Activated CD4-positive, alpha-beta memory T cell treated with anti-CD3 and anti-CD28 coated beads for 36 hours (primary cell): Measurements from ENCODE around the gene ACTBL2. TPM values are rescaled to one million over a fixed set of nuclear protein-coding genes. Genes with fewer than 3 reads are reported as not detected.
"Not testable (repeated sequence)": the region's sequence is repeated elsewhere in the genome, so short reads cannot be mapped to it uniquely, and the experiment has no call there.

Experiments
- CTCF ChIA-PET: fragments of 350-600 bp; sonication (Branson Sonifier 250); formaldehyde crosslinking; loops from one replicate; lab custom pipeline; 2021; ENCODE audit warnings: antibody characterized with exemption, inconsistent platforms; lab: Charles Lee
- POLR2A ChIA-PET: fragments of 350-600 bp; sonication (Branson Sonifier 250); formaldehyde crosslinking; loops from one replicate; lab custom pipeline; 2021; ENCODE audit warnings: antibody characterized with exemption; lab: Charles Lee
- DNase-seq: peaks from one replicate; pipeline ENCODE4 v3.0.0-alpha.2; 2020
- H3K27ac Mint-ChIP-seq: one replicate; pipeline ENCODE4 v1.8.0; 2021; ENCODE audit warnings: mixed read lengths
- H3K27me3 Mint-ChIP-seq: one replicate; pipeline ENCODE4 v1.8.0; 2021; ENCODE audit warnings: mixed read lengths
- H3K36me3 Mint-ChIP-seq: one replicate; pipeline ENCODE4 v1.8.0; 2021; ENCODE audit warnings: mixed read lengths
- H3K4me1 Mint-ChIP-seq: one replicate; pipeline ENCODE4 v1.8.0; 2021; ENCODE audit warnings: low read depth, mixed read lengths
- H3K4me3 Mint-ChIP-seq: one replicate; pipeline ENCODE4 v1.8.0; 2021; ENCODE audit warnings: mild to moderate bottlenecking, mixed read lengths
- H3K9me3 Mint-ChIP-seq: one replicate; pipeline ENCODE4 v1.8.0; 2021; ENCODE audit warnings: mixed read lengths
- intact Hi-C: fragments of 100-400 bp; cut with micrococcal nuclease; formaldehyde crosslinking; loops from one replicate; pipeline ENCODE4 v1.15.1; 2023
- total RNA-seq, 2 experiments: library from RNA; stranded (reverse); gene quantifications; one replicate each; pipeline ENCODE4 v1.2.3, GENCODE V29; 2021

Gene ACTBL2
- total RNA-seq, 2 experiments from 2014 or later: not detected

- H3K9me3 Mint-ChIP-seq: no peaks in the 10 kb centered on the region
- no peak overlapping the region for H3K4me3 Mint-ChIP-seq
- no peak overlapping the region for H3K27ac Mint-ChIP-seq
- H3K36me3 Mint-ChIP-seq: no peaks in the 10 kb centered on the region
- DNase-seq: no peak
- peaks cover 3% of the 10 kb centered on the region for H3K27me3 Mint-ChIP-seq
- CTCF ChIA-PET: interaction anchor here (1.2 to 1.3 kb wide), 2 partner anchors 154 to 195 kb away, joined by 3 read pairs; no protein-coding TSS in a partner anchor
- H3K4me1 Mint-ChIP-seq: peaks cover 24% of the 10 kb centered on the region
- POLR2A ChIA-PET: no interaction called here
- intact Hi-C loops: loop anchor here (5.0 kb wide), 1 partner anchor 110 kb away; no protein-coding TSS in a partner anchor
These were observed 10.0 kb upstream of the ACTBL2 start for GRCh38 chr5:57492632-57493031.

- peaks cover 24% of the 10 kb centered on the region for H3K4me1 Mint-ChIP-seq
- no peak for DNase-seq
- intact Hi-C loops: loop anchor here (5.0 kb wide), 1 partner anchor 109 kb away; no protein-coding TSS in a partner anchor
- no peak overlapping the region for H3K4me3 Mint-ChIP-seq
- H3K36me3 Mint-ChIP-seq: no peaks in the 10 kb centered on the region
- CTCF ChIA-PET: no interaction called here
- no peak overlapping the region for H3K27ac Mint-ChIP-seq
- H3K9me3 Mint-ChIP-seq: no peaks in the 10 kb centered on the region
- POLR2A ChIA-PET: no interaction called here
- no peaks in the 10 kb centered on the region for H3K27me3 Mint-ChIP-seq
These were observed 8.9 kb upstream of the ACTBL2 start for GRCh38 chr5:57491369-57491965.

DNA sequence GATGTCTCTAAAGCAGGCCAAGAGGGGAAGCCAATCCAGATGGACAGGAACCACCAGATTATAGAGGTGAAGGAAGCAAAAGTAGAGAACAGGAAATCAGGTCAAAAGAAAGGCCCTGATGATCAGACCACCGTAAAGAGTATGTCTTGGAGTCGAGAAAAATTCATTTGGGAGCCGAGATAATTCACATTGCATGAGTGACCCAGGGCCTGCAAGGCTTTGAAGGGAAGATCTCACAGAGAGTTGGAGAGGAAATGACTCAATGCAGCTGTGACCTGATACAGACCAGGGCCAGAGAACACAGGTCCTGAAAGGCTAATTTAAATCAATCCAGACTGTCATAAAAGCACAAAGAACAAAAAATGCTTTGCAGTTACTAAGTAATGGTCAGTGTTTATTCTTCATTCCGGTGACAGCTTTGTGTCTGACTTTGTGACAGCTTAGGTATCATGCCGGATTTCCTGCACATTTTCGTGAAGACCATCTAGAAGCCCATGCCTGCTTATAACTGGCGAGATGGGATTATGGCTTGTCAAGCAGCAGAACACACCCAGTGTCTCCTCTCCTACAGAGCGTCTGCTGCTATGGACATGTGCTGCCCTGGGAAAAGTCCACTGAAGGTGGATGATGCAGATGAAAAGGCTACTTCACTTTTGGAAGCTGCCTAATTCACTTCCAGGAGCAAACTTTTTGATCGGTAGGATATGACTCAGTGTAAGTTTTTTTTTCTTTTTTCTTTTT is 5.8 kb upstream of the ACTBL2 start:
- CTCF ChIA-PET: no interaction called here
- no peak overlapping the region for H3K27ac Mint-ChIP-seq

GRCh38 chr5:57486027-57486602 is 3.5 kb upstream of the ACTBL2 start:
- peaks cover 9% of the 10 kb centered on the region for H3K27me3 Mint-ChIP-seq
- no peaks in the 10 kb centered on the region for H3K36me3 Mint-ChIP-seq
- no peaks in the 10 kb centered on the region for H3K4me1 Mint-ChIP-seq
- H3K27ac Mint-ChIP-seq: no peak overlapping the region
- H3K9me3 Mint-ChIP-seq: no peaks in the 10 kb centered on the region
- DNase-seq: no peak
- ChIA-PET POLR2A (no interaction called here), CTCF (interaction anchor here (1.0 kb wide), 1 partner anchor 188 kb away, joined by 3 read pairs; no protein-coding TSS in a partner anchor)
- H3K4me3 Mint-ChIP-seq: no peak overlapping the region
- intact Hi-C loops: no loop called here

More for the DNA sequence above, 5.8 kb upstream of the ACTBL2 start:
- Mint-ChIP-seq H3K4me3 (no peak overlapping the region), H3K27me3 (no peaks in the 10 kb centered on the region), H3K4me1 (peaks cover 4% of the 10 kb centered on the region), H3K9me3 (no peaks in the 10 kb centered on the region), H3K36me3 (no peaks in the 10 kb centered on the region)
- intact Hi-C loops: no loop called here
- no peak for DNase-seq
- POLR2A ChIA-PET: no interaction called here

DNA sequence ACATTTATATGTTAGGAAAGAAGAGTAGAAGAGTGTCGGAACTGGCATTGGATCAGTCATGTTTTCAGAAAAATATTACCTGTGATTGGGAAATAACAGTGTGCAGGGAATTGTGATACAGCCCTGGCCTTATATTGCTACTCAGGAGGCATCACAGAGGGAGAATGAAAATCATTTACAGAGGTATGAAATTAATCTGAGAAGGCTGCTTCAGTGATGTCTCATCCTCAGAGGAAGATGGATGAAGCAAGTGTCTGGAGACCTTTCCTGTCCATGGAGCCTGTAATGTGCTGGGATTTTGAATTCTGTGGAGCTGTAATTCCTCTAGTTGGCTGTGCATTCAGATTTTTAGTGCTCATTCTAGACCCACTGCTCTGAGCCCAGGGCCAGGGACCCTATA is 3.8 kb downstream of the ACTBL2 start:
- intact Hi-C loops: no loop called here
- Mint-ChIP-seq H3K27ac (no peak overlapping the region), H3K4me3 (no peak overlapping the region), H3K4me1 (no peaks in the 10 kb centered on the region), H3K36me3 (no peaks in the 10 kb centered on the region), H3K27me3 (peaks cover 12% of the 10 kb centered on the region), H3K9me3 (no peaks in the 10 kb centered on the region)
- ChIA-PET CTCF (interaction anchor here (0.8 kb wide), 1 partner anchor 9 kb away, joined by 3 read pairs; no protein-coding TSS in a partner anchor), POLR2A (no interaction called here)
- no peak for DNase-seq

DNA sequence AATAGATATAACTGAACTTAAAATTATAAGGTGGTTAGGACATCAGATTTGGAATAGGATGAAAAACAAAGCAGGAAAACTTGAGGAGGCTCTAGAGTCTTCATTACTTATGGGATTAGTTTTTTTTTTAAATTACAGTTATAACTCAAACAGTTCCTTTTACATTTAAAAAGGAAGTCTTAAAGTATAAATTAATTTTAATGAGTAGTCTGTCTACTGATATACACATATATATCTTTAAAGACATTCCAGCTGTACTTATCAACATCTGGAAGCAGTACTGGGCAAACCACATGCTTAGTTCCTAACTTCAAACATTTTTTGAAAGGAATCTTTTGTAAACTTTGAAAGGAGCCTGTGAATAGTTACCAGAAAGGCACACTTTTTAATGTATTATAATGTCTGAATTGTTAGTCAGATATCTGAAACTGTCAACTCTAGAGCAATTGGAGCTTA is 6.0 kb downstream of the ACTBL2 start:
- POLR2A ChIA-PET: no interaction called here

DNA sequence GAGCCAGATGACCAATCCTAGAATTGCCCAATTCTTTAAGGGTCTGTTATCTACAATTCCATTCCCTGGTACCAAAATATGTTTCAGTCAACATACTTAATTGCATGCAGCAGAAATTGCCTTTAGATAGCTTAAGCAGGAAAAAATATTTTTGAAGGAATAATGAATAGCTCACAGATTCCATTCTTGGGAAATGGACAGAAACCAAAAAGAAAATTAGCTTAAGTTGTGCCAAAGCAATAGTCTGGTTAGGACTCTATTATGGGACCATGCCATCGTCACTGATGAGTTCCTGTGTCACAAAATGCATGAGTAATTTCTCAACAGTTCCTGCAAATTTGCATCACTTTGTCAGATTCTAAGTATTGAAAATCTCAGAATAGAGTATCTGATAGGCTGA is 12.3 kb downstream of the ACTBL2 start:
- Mint-ChIP-seq H3K4me3 (no peak overlapping the region), H3K36me3 (no peaks in the 10 kb centered on the region), H3K27me3 (peaks cover 5% of the 10 kb centered on the region), H3K4me1 (no peaks in the 10 kb centered on the region), H3K27ac (no peak overlapping the region), H3K9me3 (no peaks in the 10 kb centered on the region)
- no peak for DNase-seq
- intact Hi-C loops: no loop called here
- CTCF ChIA-PET: no interaction called here
- POLR2A ChIA-PET: no interaction called here

More for the DNA sequence above, 6.0 kb downstream of the ACTBL2 start:
- Mint-ChIP-seq H3K4me1 (no peaks in the 10 kb centered on the region), H3K27me3 (peaks cover 4% of the 10 kb centered on the region), H3K36me3 (no peaks in the 10 kb centered on the region), H3K4me3 (no peak overlapping the region), H3K9me3 (no peaks in the 10 kb centered on the region), H3K27ac (no peak overlapping the region)
- intact Hi-C loops: no loop called here
- no peak for DNase-seq
- CTCF ChIA-PET: interaction anchor here (0.5 kb wide), 1 partner anchor 443 kb away, joined by 3 read pairs; no protein-coding TSS in a partner anchor

DNA sequence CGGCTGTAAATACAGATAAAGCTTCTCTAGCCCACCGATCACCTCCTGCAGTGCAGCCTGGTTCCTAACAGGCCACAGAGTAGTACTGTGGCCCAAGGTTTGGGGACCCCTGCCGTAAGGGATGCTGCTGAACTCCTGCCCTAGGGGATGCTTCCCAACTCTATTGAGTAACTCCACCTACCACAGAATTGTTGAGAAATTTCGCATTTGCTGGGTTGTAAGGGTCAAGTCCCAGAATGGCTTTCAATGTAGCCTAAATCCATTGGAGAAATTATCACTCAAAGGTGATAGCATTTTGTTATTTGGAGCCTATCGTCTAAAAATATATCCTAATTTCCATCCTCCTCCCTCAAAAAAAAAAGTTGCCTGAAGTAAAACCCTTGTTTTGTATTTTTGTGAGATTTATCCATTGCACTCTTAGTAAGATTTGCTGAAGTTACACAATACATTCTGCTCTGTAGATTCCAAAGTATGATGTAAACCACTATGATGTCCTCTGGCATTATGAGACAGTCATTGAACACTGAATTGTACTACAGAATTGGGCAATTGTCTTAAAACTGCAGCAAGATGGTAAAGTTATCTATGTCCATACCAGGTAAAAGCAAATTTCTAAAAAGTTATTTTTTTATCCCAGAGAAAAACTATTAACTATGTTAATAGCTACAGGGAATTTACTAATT is 14.0 kb downstream of the ACTBL2 start:
- POLR2A ChIA-PET: no interaction called here
- H3K4me3 Mint-ChIP-seq: no peak overlapping the region
- H3K9me3 Mint-ChIP-seq: no peaks in the 10 kb centered on the region

DNA sequence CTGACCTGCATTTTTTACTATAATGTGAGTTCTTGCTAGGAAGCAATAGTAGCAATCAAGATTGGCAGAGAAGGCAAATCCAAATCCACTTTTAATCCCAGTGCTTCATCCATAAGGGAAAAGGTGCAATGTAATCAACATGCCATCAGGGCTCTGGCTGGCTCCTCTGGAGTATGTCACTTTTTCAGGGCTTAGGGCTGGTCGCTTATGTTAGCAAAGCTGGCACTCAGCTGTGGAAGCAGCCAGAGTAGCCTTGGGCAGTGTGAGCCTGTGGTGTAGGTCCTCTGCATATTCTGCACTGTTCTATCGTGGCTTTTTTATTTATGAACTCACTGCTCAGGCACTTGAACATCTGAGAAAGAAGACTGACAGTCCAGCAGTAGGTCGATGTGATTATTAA is 16.1 kb downstream of the ACTBL2 start:
- Mint-ChIP-seq H3K36me3 (no peaks in the 10 kb centered on the region), H3K4me3 (no peak overlapping the region), H3K9me3 (no peaks in the 10 kb centered on the region), H3K27ac (no peak overlapping the region), H3K4me1 (no peaks in the 10 kb centered on the region), H3K27me3 (peaks cover 5% of the 10 kb centered on the region)
- POLR2A ChIA-PET: no interaction called here
- no peak for DNase-seq
- intact Hi-C loops: no loop called here
- CTCF ChIA-PET: no interaction called here

More for the DNA sequence above, 14.0 kb downstream of the ACTBL2 start:
- CTCF ChIA-PET: no interaction called here
- DNase-seq: no peak
- no peaks in the 10 kb centered on the region for H3K4me1 Mint-ChIP-seq
- H3K36me3 Mint-ChIP-seq: no peaks in the 10 kb centered on the region
- intact Hi-C loops: no loop called here
- H3K27ac Mint-ChIP-seq: no peak overlapping the region
- peaks cover 5% of the 10 kb centered on the region for H3K27me3 Mint-ChIP-seq

GRCh38 chr5:57460056-57460455 is 22.6 kb downstream of the ACTBL2 start:
- intact Hi-C loops, CTCF ChIA-PET, H3K9me3 Mint-ChIP-seq, DNase-seq, H3K4me3 Mint-ChIP-seq, POLR2A ChIA-PET, H3K27ac Mint-ChIP-seq, H3K36me3 Mint-ChIP-seq, H3K27me3 Mint-ChIP-seq, H3K4me1 Mint-ChIP-seq: not testable (repeated sequence)

GRCh38 chr5:57458443-57458842 is 24.2 kb downstream of the ACTBL2 start:
- no peak overlapping the region for H3K4me3 Mint-ChIP-seq
- H3K36me3 Mint-ChIP-seq: no peaks in the 10 kb centered on the region
- DNase-seq: no peak
- H3K27ac Mint-ChIP-seq: no peak overlapping the region
- ChIA-PET POLR2A (no interaction called here), CTCF (no interaction called here)
- H3K27me3 Mint-ChIP-seq: no peaks in the 10 kb centered on the region
- H3K9me3 Mint-ChIP-seq: no peaks in the 10 kb centered on the region
- intact Hi-C loops: no loop called here
- no peaks in the 10 kb centered on the region for H3K4me1 Mint-ChIP-seq
